Posterior cingulate gyrus (tissue), 11 donors: ENCODE measurements around the gene TRABD2A.

Experiments
- DNase-seq, 10 donors: peaks; one replicate each; pipeline versions ENCODE4 v3.0.0 to v3.0.0-alpha.2; 2020 to 2021; ENCODE audit warnings: mixed read lengths in 3 of 10
- intact Hi-C: fragments of 100-400 bp; cut with DNase I; formaldehyde crosslinking; loops from one replicate; pipeline ENCODE4 v1.15.1; 2023

TRABD2A gene

DNA sequence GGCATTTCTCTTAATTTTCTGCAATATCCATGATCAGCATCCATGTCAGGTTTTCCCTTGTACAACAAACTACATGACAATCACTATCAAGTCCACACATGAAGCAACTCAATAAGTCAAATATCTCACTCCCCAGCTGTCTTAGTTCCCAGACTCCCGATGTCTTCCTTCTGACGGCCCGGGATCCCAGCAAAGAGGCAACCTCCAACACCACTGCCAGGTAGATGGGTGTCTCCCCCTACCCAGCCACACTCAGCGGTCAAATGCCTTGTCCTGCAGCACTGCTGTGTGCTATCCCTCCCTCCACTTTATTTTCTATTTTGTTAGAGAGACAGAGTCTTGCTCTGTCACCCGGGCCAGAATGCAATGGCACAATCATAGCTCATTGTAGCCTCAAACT lies 23.3 kb downstream of the TRABD2A start:
- intact Hi-C loops, result no loop called here
- DNase-seq, result no peak

DNA sequence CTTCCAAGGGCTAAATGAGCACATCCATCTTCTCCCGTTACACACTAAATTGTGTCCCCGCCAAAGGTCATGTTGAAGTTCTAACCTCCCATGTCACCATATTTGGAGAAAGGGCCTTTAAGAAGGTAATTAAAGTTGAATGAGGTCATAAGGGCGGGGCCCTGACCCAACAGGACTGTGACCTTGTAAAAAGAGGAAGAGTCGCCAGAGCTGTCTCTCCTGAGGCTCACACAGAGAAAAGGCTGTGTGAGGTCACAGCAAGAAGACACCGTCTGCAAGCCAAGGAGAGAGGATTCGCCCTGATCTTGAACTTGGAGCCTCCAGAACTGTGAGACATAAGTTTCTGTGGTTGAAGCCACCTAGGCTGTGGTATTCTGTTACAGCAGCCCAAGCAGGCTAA lies 24.1 kb downstream of the TRABD2A start:
- intact Hi-C loops, result no loop called here
- no peak for DNase-seq

DNA sequence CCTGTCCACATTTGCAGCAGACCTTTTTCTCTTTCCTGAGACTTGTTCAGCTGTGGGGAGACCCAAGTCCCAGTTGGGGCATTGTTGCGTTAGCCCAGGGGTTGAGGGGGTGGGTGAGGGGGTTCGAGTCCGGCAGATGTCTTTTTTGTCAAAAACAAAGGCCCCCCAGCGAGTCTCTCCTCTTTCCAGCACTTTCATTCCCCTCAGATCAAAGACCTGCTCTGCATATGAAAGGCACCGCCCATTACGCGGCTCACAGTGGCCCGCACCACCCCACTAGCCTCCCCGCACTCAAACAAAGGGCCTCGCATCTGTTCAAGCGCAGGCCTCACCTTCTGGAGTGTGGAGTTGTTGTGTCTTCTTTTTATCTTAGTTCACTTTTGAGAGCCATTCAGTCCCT lies 25.2 kb downstream of the TRABD2A start:
- no peak for DNase-seq
- intact Hi-C loops, result no loop called here

DNA sequence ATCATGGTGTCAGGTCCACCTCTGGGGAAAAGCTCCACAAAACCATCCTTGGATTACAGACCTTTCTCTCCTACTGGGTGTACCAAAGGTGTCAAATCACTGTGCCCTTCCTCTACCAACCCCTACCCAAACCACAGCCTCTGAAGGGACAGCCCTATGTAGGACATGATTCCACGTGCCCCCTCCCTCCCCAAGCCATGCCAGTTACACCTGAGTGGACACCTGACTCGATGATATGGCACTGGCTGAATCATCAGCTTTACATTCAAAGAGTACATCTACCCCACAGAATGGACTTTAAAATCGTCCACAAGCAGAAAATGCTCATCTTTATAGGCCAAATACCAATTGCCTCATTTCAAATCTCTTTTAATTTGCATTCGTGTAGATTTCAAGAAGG lies 26.0 kb downstream of the TRABD2A start:
- DNase-seq, result no peak
- intact Hi-C loops, result no loop called here

DNA sequence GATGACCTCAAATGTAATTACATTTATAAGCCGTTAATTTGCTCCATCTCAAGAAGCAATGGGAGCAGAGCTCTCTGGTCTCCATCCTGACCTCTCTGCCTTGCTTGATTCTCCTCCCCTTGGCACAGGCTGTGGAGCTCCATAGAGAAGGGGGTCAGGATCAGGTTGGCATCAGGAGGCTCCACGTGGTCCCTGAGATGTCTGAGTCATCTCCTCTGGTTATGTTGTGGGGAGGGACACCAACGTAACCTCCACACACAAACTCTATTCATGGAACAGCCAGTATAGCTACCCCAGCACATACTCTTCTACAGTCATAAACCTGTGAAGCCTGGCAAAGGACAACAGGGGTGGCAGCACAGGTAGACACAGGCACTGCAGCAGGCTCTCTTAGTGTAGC lies 29.0 kb downstream of the TRABD2A start:
- no peak for DNase-seq
- intact Hi-C loops, result no loop called here

DNA sequence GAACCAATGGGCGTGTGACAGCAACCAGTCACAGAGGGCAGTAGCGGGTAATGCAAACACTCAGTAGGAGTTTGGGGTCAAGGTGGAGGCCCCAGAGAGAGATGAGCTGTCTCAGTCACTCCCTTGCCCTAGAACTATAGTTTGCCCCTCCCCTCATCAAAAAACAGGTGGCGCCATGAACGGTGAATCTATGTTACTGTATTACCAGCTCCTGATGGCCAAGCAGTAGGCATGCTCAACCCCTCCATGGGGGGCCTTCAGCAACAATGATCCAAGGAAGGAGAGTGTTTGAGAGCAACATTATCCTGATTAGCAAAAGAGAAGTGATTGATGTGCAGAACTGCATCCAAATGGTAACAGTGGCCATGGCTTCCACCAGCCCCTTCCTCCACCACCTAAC lies 30.4 kb downstream of the TRABD2A start:
- DNase-seq, result no peak
- intact Hi-C loops, result no loop called here

DNA sequence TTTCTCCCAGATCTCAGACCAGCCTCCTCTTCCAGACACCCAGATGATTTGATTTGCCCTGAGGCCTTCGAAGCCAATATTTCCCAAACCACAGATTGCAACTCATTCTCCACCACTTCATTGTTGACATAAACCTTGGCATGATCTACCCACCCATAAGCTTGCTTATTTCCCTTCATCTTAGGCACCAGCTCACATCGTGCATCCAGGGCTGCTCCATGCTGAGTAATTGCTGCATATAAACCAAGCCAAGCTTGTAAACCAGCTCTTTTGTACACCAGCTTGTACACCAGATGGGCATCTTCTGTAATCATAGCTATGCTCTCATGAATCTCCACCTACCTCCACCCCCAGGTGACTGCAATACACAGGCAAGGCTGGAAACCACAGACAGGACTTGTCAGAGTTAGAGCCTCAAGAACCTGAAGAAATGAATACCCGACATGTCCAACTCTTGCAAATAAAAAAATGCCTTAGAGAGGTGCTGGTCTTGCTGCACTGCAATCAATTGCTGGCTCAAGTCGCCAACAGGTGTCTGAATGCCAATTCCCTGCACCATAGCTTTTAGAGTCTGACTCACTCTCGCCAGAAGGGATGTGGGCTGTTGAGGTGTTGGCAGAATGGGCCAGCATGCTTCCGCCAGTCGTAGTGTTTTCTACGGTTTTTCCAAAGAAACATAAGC lies 31.5 kb downstream of the TRABD2A start:
- intact Hi-C loops, result no loop called here
- DNase-seq, result peak in 6 of 10 donors; percentile 35 to 88 (median 57)

DNA sequence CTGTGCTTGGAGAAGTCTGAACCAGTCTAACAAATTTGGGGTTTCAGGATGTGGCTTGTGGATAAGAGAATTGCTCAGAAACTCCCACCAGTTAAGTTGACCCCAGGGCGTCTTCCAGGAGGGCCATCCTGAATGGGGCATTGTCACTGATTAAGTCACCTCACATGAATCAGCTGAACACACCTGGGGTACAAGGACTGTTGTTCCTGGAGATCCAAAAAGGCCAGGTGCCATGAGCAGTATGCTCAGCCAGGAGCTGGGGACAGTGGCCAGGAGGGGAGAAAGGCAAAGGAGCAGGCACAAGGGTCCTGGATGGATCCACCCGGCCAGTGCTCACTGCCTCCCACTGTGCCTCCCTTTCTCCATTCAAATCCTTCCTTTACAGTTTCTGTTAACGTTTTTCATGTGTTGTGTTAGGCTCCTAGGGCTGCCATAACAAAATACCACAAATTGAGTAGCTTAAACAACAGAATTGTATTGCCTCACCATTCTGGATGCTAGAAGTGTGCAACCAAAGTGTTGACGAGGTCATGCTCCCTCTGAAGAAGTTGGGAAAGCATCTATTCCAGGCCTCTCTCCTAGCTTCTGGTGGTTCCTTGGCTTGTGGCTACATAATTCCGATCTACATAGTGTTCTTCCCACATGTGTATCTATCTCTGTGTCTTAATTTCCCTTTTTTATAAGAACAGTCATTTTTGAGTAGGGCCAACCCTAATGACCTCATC lies 33.4 kb downstream of the TRABD2A start:
- intact Hi-C loops, result no loop called here
- no peak for DNase-seq

DNA sequence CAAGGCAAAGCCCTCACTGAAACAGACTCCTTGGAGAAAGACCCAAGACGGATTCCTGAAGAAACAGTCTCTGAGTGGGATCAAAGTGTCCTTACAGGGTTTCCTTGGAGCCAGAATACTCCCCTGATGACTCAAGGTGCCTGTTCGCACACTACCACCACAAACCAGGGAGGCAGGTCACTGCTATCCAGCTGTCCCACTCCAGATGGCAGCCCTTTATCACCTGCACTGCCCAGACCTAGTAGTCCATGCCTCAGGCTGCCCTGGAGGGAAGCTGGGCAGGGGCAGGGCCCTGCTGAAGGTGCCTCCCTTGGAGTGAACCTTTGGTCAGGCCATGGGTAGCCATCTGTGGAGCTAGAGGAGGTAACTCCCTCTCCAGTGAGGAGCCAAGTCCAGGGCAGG lies 34.1 kb downstream of the TRABD2A start:
- intact Hi-C loops, result no loop called here
- no peak for DNase-seq

DNA sequence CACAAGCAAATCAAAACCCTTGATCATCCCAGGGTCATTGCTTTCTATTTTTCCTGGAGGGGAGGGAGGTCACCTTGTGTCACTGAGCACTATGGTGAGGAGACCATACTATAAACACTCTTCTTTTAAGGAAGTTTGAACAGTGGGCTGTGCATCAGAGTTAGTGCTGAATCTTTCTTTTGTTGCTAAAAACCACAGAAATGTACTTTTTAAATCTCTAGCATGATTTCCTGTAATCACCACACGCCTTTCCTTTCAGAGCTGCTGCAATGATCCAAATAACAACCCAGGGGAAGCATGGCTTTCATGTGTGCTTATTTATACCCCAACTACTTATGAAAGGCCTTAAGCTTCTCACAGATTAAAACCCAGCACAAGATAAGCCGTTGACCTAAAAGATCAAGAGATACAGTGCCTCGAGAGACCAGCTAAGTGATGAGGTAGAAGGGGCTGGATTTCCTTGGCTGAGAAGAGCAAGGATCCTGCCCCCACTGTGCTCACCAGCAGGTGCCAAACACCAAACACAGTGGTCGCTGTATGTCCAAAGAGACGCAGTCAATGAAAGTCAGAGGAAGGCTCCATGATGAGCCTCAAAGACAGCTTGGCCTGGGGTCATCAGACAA lies 34.7 kb downstream of the TRABD2A start:
- DNase-seq, result no peak
- intact Hi-C loops, result no loop called here

DNA sequence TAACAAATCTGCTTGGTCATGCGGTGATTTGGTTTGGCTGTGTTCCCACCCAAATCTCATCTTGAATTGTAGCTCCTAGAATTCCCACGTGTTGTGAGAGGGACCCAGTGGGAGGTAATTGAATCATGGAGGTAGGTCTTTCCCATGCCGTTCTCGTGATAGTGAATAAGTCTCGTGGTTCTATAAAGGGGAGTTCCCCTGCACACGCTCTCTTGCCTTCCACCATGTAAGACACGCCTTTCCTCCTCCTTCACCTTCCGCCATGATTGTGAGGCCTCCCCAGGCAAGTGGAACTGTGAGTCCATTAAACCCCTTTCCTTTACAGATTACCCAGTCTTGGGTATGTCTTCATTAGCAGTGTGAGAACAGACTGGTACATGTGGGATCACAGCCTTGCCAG lies 36.7 kb downstream of the TRABD2A start:
- intact Hi-C loops, result no loop called here
- DNase-seq, result peak in 1 of 10 donors; percentile 3

DNA sequence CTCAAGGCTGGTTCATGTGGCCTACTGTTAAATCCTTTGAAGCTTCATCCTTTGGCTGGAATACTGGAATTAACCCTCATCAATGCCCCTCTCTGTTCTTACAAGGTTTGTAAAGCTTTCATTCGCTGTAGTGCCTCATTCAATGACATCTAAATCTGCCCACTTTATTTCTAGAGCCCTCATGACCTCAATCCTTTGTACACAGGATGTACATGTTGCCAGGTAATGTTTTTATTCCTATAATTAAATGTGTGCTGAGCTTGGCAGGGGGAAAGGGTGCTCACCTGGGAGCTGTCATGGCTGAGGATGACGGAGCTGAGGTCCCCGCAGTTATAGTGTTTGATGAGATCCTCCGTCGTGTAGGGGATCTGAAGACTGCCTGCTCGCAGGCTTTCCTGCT lies 39.3 kb downstream of the TRABD2A start:
- intact Hi-C loops, result no loop called here

DNA sequence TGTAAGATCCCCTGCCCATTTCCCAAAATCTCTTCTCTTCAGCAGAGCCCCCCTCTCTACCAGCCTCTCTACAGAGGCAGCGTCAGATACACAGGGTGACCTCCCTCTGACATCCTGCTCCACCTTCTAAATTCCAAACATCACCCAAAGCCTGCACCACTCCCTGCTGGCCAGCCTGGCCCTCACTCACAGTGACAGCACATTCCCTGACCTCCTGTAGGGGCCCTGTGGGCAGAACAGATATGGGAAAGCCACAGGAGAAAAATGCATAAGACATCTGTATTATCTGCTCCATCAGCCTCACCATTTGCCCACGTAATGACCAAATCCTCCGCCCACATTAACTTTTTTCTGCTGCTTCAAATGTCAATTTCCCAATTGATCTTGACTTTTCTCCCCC lies 40.6 kb downstream of the TRABD2A start:
- no peak for DNase-seq

More for the DNA sequence above, 39.3 kb downstream of the TRABD2A start:
- no peak for DNase-seq

DNA sequence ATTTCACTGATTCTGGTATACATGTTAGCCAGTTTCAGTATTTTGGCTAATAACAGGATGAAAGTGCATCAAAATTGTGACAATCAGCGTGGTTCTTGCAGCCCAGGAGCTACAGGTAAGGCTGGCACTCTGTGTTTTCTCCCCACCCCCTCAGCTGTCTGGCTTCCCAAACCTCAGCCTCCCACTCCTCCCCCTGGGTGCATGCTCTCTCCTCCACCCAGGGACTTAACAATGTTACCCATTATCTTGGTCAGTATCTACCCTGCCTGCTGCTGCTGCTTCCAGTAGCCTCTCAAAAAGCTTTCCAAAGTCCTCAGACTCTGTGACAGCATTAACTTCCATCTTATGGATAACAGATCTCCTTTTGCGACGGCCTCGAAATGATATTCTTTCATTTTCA lies 41.0 kb downstream of the TRABD2A start:
- intact Hi-C loops, result no loop called here
- DNase-seq, result no peak

More for the DNA sequence above, 40.6 kb downstream of the TRABD2A start:
- intact Hi-C loops, result no loop called here

DNA sequence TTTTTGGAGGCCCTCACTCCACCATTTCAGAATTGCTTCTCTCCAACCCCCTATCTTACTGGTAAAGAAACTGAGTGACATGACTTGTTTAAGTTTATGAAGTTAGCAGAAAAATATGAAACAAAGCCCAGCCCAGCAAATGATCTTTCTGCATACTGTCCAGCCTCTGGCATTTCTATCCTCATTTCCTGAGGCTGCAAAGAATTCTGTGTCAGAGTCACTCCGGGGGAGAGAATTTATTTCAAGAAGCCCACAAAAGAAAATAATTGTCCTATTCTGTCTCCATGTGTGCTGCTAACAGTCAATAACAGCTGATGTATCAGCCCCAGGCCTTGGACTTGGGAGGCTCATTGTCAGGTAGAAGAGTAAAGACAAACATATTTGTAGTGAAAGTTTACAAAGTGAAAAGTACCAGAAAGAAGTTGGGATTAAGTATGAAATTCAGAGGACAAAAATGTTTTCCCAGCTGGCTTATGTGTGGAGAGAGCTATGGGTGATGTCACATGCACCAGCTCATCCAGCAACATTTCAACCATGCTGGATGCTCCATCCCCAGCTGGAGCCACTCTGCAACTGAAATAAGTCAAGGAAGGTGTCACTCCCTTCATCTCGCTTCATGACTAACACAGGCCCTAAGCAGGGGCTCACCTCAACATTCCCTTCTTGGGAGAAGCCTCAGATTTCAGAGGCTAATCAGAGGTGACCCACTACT lies 42.3 kb downstream of the TRABD2A start:
- intact Hi-C loops, result no loop called here
- DNase-seq, result no peak

DNA sequence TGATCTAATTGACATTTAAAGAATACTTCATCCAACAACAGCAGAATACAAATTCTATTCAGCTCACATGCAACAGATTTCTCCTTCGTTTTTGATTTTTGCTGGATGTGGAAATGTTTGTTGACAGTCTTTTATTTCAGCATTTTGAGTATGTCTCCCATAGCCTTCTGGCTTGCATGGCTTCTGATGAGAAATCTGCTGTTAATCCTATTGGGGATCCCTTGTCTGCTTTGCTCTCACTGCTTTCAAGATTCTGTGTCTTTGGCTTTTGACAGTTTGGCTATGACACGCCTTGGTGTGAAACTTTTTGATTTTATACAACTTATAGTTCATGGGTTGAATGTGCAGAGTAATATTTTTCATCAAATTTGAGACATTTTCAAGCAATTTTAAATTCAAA lies 44.7 kb downstream of the TRABD2A start:
- no peak for DNase-seq
- intact Hi-C loops, result no loop called here

DNA sequence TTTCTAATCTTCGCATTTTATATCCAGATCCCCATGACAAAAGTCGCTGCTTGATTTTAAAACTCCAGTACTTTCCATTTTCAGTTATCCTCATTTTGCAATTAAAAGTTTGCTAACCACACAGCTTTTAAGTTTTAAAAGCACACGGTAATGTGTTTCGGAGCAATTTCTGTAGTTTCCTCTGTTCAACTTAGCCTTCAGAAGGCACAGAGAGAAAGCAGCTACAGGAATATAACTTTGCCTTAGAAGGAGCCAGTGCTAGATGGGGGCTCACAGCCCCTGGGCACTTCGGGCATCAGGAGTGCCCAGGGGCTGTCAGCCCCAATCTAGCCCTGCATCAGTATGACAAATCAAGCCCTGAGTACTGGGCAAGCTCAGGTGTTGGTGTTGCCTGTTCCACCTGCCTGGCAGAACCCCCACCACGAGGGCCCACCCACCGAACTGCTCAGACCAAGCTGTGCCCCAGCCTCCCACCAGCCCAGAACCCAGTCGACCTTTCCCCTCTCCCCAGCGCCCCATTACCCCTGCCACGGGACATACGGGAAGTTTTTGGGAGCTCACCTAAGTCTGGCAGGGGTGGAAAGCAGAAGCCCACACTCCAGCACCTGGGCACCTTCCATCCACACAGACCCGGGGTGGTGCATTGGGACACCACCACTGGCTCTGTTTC lies 47.3 kb downstream of the TRABD2A start:
- peak in 1 of 10 donors; percentile 50 for DNase-seq
- intact Hi-C loops, result no loop called here

DNA sequence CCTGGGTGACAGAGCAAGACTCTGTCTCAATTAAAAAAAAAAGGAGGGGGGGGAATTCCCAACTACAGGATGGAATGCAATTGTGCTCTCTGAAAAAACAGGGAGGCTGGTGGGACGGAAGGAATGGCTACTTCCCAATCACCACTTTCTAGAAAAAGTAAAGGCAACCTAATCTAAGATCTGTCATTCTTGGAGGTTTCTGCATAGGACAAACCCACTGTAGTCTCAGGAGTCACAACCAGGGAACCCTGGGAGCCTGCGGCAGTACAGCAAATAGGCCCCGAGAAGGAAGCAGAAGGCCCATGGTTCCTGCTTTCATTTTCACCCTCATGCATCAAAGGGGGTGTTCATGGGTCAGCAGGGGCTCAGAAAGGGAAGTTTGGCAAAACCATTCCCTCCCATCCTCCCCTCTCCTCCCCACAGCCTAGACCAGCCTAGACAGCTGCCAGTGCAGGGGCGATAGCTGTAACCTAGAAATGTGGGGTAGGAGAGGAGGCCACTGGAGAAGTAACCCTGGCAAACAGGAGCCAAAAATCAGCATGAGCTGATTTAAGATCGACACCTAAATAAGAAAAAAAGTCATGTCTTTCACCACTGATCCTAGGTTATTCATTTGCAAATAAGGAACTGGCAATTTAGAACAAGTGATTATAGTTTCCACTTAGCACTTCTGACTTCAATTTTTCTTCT lies 48.0 kb downstream of the TRABD2A start:
- intact Hi-C loops, result no loop called here
- peak in 4 of 10 donors; percentile 7 to 83 (median 20) for DNase-seq

DNA sequence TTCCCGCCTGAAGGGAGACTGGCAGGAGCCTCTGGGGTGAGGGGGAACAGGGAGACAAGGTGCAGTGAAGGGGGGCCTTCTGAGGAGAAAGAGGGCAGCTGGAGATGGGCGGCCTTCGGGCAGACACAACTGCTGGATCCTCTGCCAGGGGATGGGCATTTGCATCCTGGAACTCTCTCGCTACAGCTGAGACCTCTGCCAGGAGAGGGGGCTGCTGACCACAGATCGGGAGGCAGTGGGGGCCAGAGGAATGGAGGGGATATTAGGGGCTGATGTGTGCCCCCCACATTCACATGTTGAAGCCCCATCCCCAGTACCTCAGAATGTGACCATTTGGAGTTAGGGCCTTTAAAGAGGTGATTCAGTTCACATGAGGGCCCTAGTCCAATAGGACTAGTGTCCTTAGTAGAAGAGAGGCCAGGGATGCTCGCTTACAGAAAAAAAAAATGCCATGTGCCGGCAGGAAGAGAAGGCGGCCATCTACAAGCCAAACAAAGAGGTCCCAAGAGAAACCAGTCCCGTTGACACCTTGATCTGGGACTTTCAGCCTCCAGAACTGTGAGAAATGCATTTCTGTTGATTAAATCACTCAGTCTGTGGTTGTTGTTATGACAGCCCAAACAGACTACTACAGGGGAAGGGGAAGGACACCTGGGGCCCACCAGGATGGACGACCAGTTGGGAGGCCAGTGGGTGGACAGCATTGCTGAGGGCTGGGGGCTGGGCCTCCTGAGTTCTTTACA lies 50.0 kb downstream of the TRABD2A start:
- peak in 1 of 10 donors; percentile 42 for DNase-seq
- intact Hi-C loops, result no loop called here
